RWPE2 (cell line): ENCODE data around the gene TAAR1.
"Not testable (repeated sequence)": the region's sequence is repeated elsewhere in the genome, so short reads cannot be mapped to it uniquely, and the experiment has no call there.

Source experiments
- ATAC-seq: fragments of 200-7000 bp; cut with Tn5 transposase; 3 replicates; pipeline ENCODE4 v1.9.1; 2021; ENCODE audit warnings: low read depth
- DNase-seq: peaks from one replicate; pipeline ENCODE4 v3.0.0-alpha.2; 2020; ENCODE audit warnings: low spot score
- H3K27ac ChIP-seq: fragments of 450-650 bp; 2 replicates; pipeline ENCODE4 v1.5.1; 2017; ENCODE audit warnings: mild to moderate bottlenecking; ENCODE audit not compliant: poor library complexity, severe bottlenecking
- H3K27me3 ChIP-seq: fragments of 250-450 bp; sonication (Bioruptor Pico); 2 replicates; pipeline ENCODE4 v1.5.1; 2021; ENCODE audit warnings: mild to moderate bottlenecking, moderate library complexity; ENCODE audit not compliant: insufficient read depth, poor library complexity, severe bottlenecking
- H3K36me3 ChIP-seq: fragments of 250-450 bp; sonication (Bioruptor Pico); 2 replicates; pipeline ENCODE4 v1.5.1; 2020; ENCODE audit warnings: low read depth, mild to moderate bottlenecking, moderate library complexity
- H3K4me1 ChIP-seq: fragments of 250-450 bp; sonication (Bioruptor Pico); 2 replicates; pipeline ENCODE4 v1.5.1; 2021; ENCODE audit warnings: mild to moderate bottlenecking, moderate library complexity; ENCODE audit not compliant: insufficient read depth, poor library complexity, severe bottlenecking
- H3K4me3 ChIP-seq: fragments of 250-450 bp; sonication (Bioruptor Pico); 2 replicates; pipeline ENCODE4 v1.5.1; 2021; ENCODE audit warnings: mild to moderate bottlenecking, moderate library complexity; ENCODE audit not compliant: severe bottlenecking
- H3K9me3 ChIP-seq: fragments of 250-450 bp; sonication (Bioruptor Pico); 2 replicates; pipeline ENCODE4 v1.5.1; 2021; ENCODE audit warnings: mild to moderate bottlenecking, moderate library complexity; ENCODE audit not compliant: severe bottlenecking
- CTCF ChIP-seq: fragments of 450-650 bp; IDR thresholded peaks from one replicate; pipeline ENCODE4 v1.5.1; 2017; ENCODE audit warnings: mild to moderate bottlenecking, moderate library complexity; ENCODE audit not compliant: poor library complexity, severe bottlenecking

TAAR1 gene

DNA sequence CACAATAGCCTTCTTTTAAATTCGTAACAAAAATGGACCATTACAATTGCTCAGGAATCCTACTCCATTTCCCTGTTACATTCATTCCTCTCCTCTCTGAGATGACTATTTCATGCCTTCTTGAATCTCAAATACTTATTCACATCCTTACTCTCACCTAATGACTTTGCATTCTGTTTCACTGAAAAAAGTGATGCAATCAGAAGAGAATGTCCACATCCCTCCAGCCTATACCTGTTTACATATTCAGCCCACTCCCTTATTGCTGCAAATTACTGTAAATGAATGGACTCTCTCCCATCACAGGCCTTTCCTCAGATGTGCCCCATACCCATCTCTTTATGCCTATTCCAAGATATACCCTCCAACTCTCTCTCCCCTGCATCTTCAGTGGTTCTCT lies 8.6 kb downstream of the TAAR1 start:
- no peak for TF ChIP-seq CTCF
- peak; percentile 49; the same call in 2 of the 3 replicates for ATAC-seq

DNA sequence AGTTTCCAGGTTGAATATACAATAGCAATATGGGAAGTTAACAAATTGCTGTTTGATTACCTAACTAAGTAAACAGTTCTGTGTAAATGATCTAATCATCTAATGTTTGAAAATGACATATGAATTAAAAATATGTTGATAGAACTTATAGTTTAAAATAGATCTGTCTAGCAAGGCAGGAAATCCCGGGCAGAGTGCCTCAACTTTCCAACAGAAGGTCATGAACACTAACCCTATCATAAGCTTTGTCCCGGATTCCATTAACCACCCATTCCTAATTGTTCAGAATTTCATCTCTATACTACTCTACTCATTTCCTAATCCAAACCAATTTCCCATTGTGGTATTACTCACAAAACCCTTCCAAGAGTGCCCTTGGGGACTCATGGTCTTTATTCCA lies 10.2 kb downstream of the TAAR1 start:
- Histone ChIP-seq H3K36me3 (no peaks in the 10 kb centered on the region), H3K27ac (no peak overlapping the region), H3K27me3 (no peaks in the 10 kb centered on the region), H3K4me3 (no peak overlapping the region), H3K4me1 (peaks cover 3% of the 10 kb centered on the region), H3K9me3 (no peaks in the 10 kb centered on the region)
- ATAC-seq (no peak), DNase-seq (no peak)
- TF ChIP-seq CTCF: no peak

More for the DNA sequence above, 8.6 kb downstream of the TAAR1 start:
- no peaks in the 10 kb centered on the region for H3K36me3 ChIP-seq
- H3K27me3 ChIP-seq: no peaks in the 10 kb centered on the region
- no peaks in the 10 kb centered on the region for H3K9me3 ChIP-seq
- no peak overlapping the region for H3K4me3 ChIP-seq
- H3K4me1 ChIP-seq: peaks cover 3% of the 10 kb centered on the region
- no peak overlapping the region for H3K27ac ChIP-seq
- DNase-seq: no peak

GRCh38 chr6:132648356-132648755 lies 10.6 kb downstream of the TAAR1 start:
- no peak for DNase-seq

DNA sequence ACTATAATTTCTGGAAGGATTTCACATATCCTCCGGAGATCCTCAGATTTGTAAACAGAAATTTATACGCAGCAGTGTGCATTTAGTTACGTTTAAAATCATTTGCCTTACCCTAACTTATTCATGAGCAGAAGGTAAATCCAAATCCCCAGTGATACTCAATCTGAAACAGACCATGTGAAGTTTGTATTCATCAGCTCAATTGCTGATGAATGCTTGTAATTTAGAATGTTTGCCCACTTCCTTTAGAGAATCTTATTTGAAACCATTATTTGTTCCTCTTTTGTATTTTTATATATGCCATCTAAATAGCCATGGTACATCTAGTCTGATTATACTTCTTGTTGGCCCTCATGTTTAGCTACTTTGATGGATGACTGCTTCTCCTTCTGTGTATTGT lies 15.4 kb downstream of the TAAR1 start:
- no peak for TF ChIP-seq CTCF
- Histone ChIP-seq H3K9me3 (no peaks in the 10 kb centered on the region), H3K27ac (no peak overlapping the region), H3K4me1 (peaks cover 1% of the 10 kb centered on the region), H3K4me3 (no peak overlapping the region), H3K36me3 (no peaks in the 10 kb centered on the region), H3K27me3 (no peaks in the 10 kb centered on the region)
- DNase-seq: no peak
- no peak for ATAC-seq

More at GRCh38 chr6:132648356-132648755, 10.6 kb downstream of the TAAR1 start:
- no peak for TF ChIP-seq CTCF
- Histone ChIP-seq H3K4me3 (no peak overlapping the region), H3K9me3 (no peaks in the 10 kb centered on the region), H3K4me1 (peaks cover 3% of the 10 kb centered on the region), H3K27ac (no peak overlapping the region), H3K36me3 (no peaks in the 10 kb centered on the region), H3K27me3 (no peaks in the 10 kb centered on the region)
- ATAC-seq: peak; percentile 81

DNA sequence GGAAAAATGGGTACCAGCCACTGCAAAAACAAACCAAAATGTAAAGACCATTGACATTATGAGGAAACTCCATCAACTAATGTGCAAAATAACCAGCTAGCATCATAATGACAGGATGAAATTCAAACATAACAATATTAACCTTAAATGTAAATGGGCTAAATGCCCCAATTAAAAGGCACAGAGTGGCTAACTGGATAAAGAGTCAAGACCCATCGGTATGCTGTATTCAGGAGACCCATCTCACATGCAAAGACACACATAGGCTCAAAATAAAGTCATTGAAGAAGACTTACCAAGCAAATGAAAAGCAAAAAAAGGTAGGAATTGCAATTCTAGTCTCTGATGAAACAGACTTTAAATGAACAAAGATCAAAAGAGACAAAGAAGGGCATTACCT lies 21.8 kb downstream of the TAAR1 start:
- not testable (repeated sequence) for H3K9me3 ChIP-seq, H3K36me3 ChIP-seq, H3K27me3 ChIP-seq, H3K4me1 ChIP-seq, H3K4me3 ChIP-seq, ATAC-seq, DNase-seq, H3K27ac ChIP-seq

DNA sequence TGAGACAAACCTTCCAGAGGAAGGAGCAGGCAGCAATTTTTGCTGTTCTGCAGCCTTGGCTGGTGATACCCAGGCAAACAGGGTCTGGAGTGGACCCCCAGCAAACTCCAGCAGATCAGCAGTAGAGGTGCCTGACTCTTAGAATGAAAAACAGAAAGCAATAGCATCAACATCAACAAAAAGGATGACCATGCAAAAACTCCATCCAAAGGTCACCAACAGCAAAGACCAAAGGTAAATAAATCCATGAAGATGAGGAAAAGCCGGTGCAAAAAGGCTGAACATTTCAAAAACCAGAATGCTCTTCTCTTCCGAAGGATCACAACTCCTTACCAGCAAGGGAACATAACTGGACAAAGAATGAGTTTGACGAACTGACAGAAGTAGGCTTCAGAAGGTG lies 23.1 kb downstream of the TAAR1 start:
- H3K36me3 ChIP-seq, H3K4me3 ChIP-seq, H3K27ac ChIP-seq, ATAC-seq, H3K4me1 ChIP-seq, H3K9me3 ChIP-seq, H3K27me3 ChIP-seq, DNase-seq: not testable (repeated sequence)

GRCh38 chr6:132635288-132635687 lies 23.7 kb downstream of the TAAR1 start:
- H3K4me3 ChIP-seq: not testable (repeated sequence)

More at GRCh38 chr6:132635288-132635687, 23.7 kb downstream of the TAAR1 start:
- not testable (repeated sequence) for ATAC-seq, H3K9me3 ChIP-seq, H3K4me1 ChIP-seq, H3K27ac ChIP-seq, H3K36me3 ChIP-seq, DNase-seq, H3K27me3 ChIP-seq
